CD4-positive, alpha-beta T cell treated with Interleukin-17A for 4 hours (primary cell): ENCODE measurements around the gene TSPAN11.

Source experiments
- DNase-seq: peaks from one replicate; pipeline ENCODE4 v3.0.0-alpha.2; 2020; ENCODE audit warnings: mixed read lengths

The TSPAN11 gene

DNA sequence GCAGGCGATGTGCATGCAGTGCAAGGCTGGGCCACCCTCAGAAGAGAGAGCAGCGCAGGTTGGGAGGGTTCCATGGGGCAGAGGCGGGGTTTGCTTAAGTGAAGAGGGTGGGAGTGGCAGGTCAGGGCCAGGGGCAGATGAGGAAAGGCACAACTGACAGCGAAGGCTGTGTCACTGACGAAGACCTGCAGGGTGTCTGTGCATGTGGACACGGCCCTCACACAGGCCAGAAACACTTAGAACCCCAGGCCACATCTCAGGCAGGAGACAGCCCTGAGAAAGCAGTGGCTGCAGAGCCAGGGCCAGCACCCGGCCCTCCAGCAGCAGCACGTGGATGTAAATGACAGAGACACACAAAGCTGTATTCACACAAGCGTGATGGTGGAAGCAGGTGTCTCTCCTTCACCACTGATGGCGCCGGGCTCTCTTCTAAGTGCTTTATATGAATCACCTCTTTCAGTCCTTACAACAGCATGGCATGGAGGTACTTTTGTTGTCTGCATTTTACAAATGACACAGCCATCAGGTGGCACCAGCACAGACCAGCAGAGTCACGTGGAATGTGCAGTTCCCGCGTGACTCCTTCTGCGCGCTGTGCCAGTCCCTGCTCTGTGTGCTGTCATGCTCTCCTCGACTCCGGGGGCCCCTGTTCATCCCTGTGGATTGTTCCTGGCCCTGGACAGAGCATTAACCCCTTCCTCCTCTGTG lies 54.6 kb downstream of the TSPAN11 start:
- DNase-seq: no peak

DNA sequence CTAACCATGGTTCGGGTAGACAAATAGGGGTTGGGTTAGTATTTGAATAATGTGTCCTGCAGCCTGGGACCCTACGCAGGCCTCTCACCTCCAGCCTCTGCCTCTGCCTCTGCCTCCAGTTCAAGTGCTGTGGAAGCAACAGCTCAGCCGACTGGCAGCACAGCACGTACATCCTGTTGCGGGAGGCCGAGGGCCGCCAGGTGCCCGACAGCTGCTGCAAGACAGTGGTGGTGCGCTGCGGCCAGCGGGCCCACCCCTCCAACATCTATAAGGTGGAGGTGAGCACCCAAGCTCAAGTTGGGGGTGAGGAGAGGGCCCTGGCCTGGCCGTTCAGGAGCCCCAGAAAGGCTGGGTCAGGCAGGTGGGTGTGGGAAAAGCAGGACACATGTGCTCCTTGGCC lies 55.9 kb downstream of the TSPAN11 start:
- DNase-seq: no peak

DNA sequence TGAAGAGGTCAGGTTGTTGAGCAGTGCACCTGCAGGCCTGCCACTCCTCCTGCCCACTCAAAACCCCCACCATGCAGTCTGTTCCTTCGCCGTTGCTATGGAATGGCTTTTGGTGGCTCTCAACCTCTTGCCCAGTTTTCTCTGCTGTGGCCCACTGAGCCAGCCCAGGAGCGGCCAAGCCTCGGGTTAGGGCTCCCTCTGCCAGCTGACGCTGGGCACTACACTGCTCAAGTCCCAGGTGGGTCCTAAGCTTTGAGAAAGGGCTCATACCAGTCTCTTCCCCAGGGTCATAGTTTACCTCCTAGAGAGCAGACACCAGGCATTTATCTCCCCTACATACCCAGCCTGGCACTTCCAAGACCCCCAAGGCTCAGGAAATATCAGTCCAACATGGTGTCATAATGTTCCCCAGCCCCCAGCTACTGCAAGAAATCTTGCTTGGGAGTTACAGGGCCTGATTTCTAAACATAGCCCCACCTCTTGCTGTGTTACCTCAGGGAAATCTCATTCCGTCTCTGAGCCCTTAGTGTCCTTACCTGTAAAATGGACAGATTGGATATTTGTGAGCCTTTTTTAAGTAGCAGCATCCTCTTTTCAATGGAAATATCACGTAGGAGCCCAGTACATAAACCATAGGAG lies 59.4 kb downstream of the TSPAN11 start:
- DNase-seq: no peak

DNA sequence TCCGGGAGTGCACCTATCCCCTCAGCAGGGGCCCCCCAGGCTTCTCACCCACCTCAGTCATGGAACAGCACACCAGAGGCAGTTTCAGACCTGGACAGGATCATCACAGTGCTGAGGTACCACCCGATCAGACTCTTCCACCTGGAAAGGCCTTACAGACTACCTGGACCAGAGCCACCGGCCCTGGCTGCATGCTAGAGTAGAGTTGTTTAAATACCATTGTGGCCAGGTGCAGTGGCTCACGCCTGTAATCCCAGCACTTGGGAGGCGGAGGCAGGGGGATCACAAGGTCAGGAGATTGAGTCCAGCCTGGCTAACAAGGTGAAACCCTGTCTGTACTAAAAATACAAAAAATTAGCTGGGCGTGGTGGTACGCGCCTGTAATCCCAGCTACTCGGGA lies 61.5 kb downstream of the TSPAN11 start:
- DNase-seq: no peak

DNA sequence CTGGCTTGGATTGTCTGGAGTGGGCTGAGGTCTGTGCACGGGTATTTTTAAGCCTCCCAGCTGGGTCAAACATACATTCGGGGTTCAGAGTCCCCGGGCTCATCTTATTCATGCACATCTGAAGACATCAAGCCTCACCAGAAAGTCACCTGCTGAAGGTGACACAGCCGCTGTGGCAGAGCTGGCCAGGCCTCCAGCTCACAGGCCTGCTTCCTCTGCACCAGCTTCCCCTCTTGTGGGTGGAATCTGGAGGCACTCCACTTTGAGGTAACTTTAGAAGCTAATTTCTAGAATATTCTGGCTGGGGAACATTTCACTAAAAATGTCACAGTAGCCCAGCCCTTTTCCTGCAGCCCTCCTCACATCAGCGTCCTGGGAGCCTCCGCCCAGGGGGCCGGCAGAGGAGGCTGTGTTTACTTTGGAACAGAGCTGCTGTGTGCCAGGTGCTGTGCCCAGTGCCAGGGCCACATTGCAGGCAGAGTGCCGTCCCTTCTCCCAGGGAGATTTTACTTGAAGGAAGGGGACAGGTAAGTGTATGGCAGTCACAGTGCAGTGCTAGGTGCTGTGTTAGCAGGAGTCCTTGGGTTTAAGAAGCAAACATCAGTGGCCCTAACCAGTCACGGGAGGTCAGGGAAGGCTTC lies 62.2 kb downstream of the TSPAN11 start:
- DNase-seq: no peak

DNA sequence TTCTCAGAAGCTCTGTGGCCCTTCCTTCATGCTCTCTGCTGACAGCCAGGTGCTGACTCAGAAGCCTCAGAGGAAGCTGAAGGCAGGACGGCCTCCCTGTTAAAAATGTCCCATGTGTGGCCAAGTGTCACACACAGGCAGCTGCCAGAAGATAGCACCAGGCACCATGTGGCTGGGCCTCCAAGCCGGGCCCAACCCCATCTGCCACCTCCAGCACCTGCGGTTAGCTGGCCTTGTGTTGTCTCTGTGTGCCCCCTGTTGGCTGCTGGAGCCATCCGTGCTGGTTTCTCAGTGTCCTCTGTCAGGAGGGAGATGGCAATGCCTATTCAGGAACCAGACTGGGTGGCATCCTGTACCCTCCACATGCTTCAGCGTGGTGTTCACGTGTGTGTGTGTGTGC lies 63.2 kb downstream of the TSPAN11 start:
- DNase-seq: no peak

DNA sequence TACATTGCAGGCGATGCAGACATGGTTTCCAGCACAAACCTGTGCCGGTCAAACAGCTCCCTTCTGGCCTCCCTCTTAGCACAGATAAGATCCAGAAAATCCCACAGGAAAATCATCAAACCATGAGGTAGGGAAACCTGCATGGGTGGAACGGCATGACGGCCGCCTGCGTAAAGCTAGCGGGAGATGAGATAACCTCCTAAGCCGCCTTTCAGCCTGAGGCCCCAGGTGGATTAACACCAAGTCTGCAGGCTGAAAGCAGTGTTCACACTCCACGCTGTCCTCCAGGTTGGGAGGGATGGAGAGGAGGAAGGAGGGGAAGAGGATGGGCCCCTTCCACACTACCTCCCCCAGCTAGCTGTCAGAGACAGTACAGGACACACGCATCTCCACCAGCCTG lies 63.8 kb downstream of the TSPAN11 start:
- DNase-seq: no peak

DNA sequence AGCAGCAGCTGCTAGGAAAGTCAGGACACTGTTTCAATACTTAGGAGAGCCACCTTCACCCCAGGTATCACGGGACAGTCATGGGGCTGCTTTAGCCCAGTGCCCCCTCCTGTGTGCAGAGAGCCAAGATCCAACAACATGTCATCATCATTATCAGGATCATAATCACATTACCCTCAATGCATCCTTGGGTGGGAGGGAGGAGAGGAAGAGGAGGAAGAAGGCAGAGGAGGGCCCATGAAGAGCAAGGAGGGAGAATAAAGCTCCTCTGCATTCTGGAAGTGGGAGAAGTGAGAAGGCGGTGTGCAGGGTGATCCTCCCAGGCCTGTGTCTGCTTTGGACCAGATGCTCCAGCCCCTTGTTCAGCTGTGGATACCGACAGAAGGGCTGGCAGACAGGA lies 64.2 kb downstream of the TSPAN11 start:
- DNase-seq: no peak

DNA sequence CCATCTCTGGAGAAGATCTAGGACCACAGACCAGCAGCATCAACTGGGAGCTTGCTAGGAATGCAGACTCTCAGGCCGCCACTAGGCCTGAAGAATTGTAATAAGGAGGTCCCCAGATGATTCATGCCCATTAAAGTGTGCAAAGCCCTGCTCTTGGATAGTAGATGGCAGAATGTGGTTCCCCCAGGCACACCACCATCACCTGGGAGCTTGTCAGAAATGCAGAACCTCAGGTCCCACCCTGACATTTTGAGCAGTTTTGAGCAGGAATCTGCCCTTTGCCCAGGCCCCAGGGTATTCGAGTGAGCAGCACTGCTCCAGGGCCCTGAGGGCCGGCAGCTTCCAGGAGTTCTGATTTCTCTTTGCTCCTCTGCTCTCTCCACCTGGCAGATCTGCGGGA lies 64.9 kb downstream of the TSPAN11 start:
- DNase-seq: no peak

DNA sequence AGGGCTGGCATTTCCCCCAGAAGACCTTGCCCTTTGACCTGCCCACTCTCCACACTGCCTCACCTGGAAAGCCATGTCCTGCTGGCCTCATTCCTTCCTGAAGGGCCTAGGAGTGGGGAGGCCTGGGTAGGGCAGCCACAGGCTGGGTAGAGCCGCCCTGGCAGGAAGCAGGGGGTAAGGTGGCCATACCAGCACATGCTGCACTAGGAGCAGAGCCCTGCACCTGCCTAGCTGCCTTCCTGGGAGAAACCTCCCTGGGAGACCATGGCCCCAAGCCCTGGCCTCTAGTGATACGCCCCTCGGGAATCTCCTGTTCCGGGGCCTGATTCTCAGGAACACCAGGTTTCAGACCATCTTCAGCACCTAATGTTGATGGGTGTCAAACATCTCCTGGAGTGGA lies 65.8 kb downstream of the TSPAN11 start:
- DNase-seq: no peak

DNA sequence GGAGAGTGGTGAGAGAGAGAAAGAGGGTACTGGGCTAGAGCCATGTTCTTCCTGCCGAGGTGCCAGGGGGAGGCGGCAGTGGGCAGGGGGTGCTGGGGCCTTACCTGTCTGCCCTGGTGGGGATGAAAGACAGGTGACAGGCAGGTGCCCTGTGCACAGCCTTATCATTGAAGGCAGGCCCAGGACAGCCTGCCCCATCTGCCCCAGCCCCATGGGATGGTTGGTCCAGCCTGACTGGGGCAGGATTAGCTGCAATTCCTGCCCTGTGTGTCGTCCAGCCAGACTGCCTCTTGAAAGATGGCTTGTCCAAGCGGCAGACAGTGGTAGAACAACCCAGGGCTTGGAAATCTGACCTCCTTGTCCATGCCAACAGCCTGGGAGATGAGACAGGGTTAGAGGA lies 67.2 kb downstream of the TSPAN11 start:
- no peak for DNase-seq

DNA sequence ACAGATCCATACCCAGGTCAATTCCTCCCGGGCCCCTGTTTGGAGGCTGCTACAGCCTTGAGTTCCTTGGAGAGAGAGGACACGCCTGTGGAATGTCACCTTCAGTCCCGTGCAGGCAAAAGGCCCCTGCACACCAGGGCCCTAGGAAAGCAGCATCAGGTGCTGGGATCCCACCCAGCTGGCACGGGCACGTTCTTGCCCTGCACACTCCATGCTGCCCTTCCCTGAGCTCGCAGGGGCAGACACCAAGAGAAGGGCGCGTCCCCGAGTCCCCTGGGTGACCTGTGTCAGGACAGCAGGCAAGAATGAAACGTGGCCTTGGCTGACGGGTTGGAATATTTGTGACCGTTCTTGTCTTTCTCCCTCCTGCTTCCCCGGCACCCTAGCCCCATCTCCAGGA lies 67.7 kb downstream of the TSPAN11 start:
- DNase-seq: no peak

DNA sequence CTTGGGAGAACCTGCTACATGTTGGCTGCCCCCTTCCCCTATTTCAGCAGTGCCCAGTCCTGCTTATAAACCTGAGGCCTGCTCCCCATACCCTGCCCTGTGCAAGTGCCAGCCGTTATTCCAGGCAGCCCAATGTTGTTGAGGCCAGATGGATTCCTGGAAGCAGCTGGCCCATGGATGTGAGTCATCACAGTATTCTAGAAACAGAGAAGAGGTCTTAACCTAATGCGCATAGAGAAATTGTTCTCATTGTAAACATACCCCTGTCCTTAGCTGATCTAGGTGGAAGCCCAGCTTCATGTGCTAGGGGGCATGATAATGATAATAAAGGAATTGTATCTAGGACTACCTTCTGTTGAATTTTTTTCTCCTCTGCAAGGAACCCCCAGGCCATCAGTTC lies 69.7 kb downstream of the TSPAN11 start:
- DNase-seq: no peak

DNA sequence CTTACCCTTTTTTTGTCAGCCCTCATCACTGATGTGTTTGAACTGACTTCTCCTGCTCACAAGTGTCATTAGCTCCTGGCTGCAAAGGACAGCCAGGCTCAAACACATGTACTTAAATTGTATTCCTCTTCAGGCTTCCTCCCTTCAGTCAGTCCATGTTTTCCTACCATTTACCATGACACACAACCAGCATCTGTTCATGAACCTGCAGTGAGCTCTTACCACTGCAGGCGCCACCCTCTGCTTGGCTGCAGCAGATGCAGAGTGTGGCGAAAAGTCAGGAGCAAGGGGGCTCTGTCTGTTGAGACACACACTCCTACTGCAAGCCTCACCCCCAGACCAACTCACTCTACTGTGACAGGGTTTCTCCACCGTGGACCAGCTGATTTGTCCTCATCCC lies 70.2 kb downstream of the TSPAN11 start:
- no peak for DNase-seq

DNA sequence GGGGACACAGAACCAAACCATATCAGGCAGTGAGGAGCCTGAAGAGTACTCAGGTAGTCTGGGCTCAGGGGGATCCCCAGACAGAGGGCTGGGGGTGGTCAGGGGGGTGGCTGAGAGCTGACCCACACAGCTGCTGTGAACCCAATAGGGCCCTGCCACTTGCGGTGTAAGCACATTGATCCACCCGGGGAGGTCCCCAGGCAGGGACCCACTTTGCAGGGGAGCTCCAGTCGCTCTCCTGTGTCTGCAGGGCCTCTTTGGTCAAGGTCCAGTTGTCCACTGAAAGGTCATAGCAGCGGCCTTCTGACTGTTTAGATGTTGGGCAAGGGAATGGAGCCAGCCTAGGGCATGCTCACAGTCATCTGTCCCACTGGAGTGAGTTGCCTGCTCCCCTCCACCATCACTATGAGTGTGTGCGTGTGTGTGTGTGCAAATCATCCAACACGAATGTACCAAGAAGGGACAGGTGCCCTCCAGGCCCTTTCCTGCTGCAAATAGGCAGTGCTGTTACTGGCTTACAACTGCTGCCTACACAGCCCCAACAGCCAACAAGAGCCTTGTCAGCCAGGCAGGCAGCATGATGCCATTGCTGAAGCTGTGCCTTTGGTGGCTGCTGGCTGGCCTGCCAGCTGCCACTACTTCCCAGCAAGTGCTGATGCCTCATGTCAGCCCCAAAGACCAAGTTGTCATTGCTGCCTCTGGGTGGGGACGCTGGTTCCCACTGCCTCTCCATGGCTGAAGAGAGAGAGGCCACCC lies 71.3 kb downstream of the TSPAN11 start:
- no peak for DNase-seq

DNA sequence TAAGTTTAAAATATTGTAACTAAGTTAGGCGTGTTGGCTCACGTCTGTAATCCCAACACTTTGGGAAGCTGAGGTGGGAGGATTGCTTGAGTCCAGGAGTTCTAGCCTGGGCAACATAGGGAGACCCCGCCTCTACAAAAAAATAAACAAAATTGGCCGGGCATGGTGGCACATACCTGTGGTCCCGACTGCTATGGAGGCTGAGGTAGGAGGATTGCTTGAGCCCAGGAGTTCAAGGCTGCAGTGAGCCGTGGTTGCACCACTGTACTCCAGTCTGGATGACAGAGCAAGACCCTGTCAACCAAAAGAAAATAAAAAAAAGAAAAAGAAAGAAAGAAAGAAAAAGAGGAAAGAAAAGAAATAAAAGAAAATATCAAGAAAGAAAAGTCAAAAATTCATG lies 72.5 kb downstream of the TSPAN11 start:
- no peak for DNase-seq

DNA sequence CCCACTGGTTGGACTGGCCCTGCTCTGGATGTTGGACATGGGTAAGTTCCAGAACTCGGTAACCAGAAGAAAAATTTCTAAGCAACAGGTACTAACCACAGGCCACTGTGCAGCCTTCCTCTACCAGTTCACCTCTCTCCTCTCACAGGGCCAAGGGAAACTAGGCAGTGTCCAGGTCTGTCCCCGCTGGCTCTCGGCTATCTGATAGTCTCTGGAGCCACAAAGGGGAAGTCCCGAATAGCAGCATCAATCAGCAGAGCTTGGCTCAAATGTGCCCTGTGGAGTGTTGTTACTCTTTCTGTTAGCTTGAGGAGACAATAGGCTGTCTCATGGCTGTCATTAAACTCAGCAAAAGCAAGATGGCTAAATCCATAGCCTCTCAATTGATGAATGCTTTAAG lies 73.2 kb downstream of the TSPAN11 start:
- DNase-seq: no peak

DNA sequence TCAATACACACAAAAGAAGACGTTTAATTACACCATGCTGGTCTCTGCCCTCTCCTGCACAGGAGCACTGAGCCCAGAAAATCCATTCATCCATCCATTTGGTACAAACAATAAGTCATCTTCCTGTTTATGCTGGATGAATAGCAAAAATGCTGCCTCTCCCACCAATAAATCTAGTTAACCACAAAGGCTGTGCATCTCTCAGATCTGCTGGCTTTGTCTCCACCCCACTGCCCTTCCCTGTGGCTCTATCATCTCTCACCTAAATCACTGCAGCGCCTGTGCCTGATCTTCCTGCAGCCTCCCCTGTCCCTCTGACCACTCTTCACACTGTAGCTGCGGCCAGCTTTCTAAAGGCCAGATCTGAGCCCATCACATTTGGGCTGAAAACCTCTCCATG lies 74.2 kb downstream of the TSPAN11 start:
- no peak for DNase-seq

DNA sequence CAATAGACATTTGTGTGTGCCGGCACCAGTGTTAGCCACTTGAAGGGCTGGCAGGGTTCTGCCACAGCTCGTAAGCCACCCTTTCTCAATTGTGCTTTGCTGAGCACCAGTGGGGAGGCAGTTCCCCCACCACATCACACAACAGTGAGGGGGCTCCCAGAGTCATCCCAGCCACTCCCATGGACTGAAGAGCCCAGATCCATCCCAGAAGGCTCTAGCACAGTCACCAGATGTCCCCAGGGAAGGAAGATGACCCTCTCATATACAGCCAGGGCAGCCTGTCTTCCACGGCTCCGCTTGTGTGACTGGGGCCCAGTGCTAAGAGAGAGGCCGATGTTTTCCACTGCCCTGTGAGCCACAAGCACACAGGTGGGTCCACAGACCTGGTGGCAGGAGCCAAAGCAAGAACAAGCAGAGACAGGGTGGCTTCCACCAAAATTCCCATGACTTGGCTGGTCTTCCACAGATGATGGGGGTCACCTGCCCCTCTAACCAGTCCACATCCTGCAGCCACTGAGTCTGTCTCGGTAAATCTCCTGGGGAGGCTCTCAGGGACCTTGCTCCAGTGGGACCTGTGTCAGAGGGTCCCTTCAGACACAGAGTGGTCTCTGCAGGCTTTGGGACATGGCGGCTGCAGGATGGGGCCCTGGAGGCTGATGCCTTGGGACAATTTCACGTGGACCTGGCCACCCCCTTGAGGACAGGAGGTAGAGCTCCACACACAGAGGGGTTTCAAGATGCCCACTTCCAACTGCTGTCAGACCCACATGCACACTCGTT lies 75.2 kb downstream of the TSPAN11 start:
- no peak for DNase-seq

DNA sequence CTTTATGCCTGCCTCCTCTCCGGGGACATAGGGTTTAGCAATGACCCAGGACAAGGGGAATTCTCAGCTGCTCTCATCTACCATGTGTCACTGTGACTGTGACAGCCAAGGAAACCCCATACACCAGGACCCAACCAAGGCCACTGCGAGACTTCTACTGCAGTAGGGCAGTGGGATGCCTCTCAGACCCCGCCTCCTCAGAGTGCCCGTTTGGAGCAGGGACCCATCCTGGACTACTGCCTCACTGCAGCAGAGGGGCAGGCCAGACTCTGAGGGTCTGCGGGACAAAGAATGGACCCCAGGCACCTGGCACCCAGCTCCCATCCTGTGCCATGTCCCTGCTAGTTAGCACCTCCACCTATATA lies 75.8 kb downstream of the TSPAN11 start:
- DNase-seq: no peak

DNA sequence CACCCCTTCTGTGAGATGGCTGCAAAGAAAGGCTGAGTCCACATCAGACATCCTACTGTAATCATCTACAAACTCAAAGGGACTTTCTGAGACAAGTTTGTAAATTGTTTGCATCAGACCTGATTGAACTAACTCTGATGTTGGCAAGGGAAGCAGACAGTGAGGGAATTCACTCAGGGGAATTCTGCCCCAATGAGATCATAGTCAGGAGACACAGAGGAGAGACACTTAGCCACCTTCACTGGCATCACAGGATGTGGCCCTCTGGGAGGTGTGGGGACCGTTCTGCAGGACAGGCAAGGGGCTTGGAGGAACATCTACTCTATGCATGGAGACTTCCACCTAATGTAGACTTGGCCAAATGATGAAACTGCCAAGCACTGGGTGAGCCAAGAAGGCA lies 76.5 kb downstream of the TSPAN11 start:
- no peak for DNase-seq

DNA sequence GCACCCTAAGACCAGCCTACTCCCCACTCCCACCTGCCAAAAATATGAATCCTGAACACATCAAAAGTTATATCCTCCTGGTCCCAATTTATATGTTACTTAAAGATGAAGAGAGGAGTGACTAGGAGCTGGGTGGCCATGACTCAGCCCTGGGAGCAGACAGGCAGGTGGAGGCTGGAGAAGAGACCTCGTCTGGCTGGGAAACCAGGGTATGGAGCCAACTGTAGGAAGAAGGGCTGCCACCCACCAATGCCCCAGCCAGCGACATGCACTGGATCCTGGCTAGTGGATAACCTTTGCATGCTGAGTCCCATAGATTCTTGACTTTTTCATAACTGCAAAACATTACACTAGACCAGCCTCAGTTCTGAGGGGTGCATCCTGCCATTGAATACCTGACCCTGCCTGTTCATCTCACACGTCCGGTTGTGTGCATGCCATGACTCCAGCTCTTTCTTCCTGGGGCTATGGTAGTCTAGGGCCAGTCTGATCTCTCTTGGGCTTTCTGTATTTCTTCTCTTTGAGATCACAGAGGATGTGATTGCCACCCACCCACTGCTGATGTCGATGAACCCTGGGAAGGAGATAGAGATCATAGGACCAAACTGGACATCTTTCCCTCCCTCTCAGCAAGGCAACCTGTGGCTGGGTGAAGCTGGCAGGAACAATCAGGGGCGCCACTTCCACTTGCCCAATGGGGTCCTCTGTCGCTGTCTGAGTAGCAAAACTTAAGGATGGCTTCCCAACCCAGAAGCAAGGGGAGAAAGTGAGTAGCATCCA lies 77.5 kb downstream of the TSPAN11 start:
- no peak for DNase-seq
